ENCODE measurements around the gene PRKG1. TPM values are rescaled to one million over a fixed set of nuclear protein-coding genes. Genes with fewer than 3 reads are reported as not detected.

Gene PRKG1
- total RNA-seq, 1 experiment from 2014 or later = 0.09 TPM

DNA sequence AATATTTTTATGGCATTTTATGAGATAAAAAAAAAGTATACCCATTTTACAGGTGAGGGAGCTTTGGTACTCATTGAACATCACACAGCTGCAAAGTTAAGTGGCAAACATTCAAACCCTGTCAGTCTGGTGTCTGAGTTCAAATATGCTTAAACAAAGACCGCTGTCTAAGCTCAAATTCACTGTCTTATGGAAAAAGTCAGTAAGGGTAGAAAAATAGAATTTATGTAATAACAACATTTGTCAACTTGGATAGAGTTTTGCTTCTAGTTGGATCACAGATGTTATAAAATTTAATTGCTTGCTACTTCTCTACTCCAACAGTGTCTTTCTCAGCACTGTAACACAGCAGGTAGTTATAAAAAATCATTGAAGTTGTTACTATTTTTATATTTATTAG lies 786.8 kb downstream of the PRKG1 start:
- Mint-ChIP-seq H3K27me3 (ENCODE audit: insufficient read depth, unreplicated experiment) (no peaks in the 10 kb centered on the region), H3K27ac (ENCODE audit: unreplicated experiment) (no peak overlapping the region)
- H3K27me3 ChIP-seq (replicated peaks; ENCODE audit: control insufficient read depth, insufficient read depth, low read length) = no peaks in the 10 kb centered on the region

DNA sequence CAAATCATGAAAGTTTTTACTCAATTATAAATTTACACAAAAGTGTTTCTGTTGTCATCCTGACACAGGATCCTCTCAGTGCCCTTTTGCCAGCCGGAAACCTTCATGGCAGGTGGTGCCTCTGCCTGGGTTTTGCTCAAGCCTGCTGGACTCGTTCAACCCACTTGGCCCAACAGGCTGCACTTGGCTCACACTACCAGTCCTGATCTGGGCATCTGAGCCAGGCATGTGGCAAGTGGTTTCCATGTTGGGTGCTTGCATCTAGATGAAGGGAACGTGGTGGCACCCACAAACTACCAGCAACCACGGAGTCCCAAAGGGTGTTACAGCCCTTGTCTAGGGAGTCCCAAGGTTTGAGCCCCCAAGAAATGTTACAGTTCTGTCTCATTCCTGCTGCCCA lies 787.4 kb downstream of the PRKG1 start:
- Histone ChIP-seq H3K4me3 (ENCODE audit: low read depth, low read length) (no peak overlapping the region), H3K4me1 (peaks cover 6% of the 10 kb centered on the region), H3K27me3 (replicated peaks; ENCODE audit: control insufficient read depth, insufficient read depth, low read length) (no peaks in the 10 kb centered on the region), H3K36me3 (ENCODE audit: control insufficient read depth, insufficient read depth, low read length) (no peaks in the 10 kb centered on the region), H3K9me3 (no peaks in the 10 kb centered on the region)
- Mint-ChIP-seq H3K27ac (ENCODE audit: unreplicated experiment) (no peak overlapping the region), H3K9me3 (ENCODE audit: unreplicated experiment) (no peaks in the 10 kb centered on the region), H3K27me3 (ENCODE audit: insufficient read depth, unreplicated experiment) (no peaks in the 10 kb centered on the region), H3K4me1 (ENCODE audit: low read depth, unreplicated experiment) (peaks cover 9% of the 10 kb centered on the region), H3K4me3 (ENCODE audit: unreplicated experiment) (no peak overlapping the region), H3K36me3 (ENCODE audit: insufficient read depth, unreplicated experiment) (no peaks in the 10 kb centered on the region)
- ChIA-PET POLR2A (no interaction called here), CTCF (no interaction called here)
- no peak for TF ChIP-seq CTCF (IDR thresholded peaks at IDR 0.05; ENCODE audit: insufficient read depth in 1 of 2, low read depth in 1 of 2, low read length in 1 of 2, severe bottlenecking in 1 of 2, unreplicated experiment in 1 of 2)
- intact Hi-C loops (cut with micrococcal nuclease; ENCODE audit: unreplicated experiment) = no loop called here
- no peak for DNase-seq
- BruUV-seq (replicated peaks) = no TSS peak

More for the DNA sequence above, 786.8 kb downstream of the PRKG1 start:
- Mint-ChIP-seq H3K4me1 (ENCODE audit: low read depth, unreplicated experiment) (peaks cover 9% of the 10 kb centered on the region), H3K36me3 (ENCODE audit: insufficient read depth, unreplicated experiment) (no peaks in the 10 kb centered on the region), H3K9me3 (ENCODE audit: unreplicated experiment) (peaks cover 4% of the 10 kb centered on the region), H3K4me3 (ENCODE audit: unreplicated experiment) (no peak overlapping the region)
- H3K4me3 ChIP-seq (ENCODE audit: low read depth, low read length) = no peak overlapping the region
- no peaks in the 10 kb centered on the region for H3K9me3 ChIP-seq
- DNase-seq = no peak
- H3K4me1 ChIP-seq = peaks cover 6% of the 10 kb centered on the region
- BruUV-seq (replicated peaks) = no TSS peak
- ChIA-PET POLR2A (no interaction called here), CTCF (no interaction called here)
- intact Hi-C loops (cut with micrococcal nuclease; ENCODE audit: unreplicated experiment) = no loop called here
- no peak for TF ChIP-seq CTCF (IDR thresholded peaks at IDR 0.05; ENCODE audit: insufficient read depth in 1 of 2, low read depth in 1 of 2, low read length in 1 of 2, severe bottlenecking in 1 of 2, unreplicated experiment in 1 of 2)
- H3K36me3 ChIP-seq (ENCODE audit: control insufficient read depth, insufficient read depth, low read length) = no peaks in the 10 kb centered on the region

DNA sequence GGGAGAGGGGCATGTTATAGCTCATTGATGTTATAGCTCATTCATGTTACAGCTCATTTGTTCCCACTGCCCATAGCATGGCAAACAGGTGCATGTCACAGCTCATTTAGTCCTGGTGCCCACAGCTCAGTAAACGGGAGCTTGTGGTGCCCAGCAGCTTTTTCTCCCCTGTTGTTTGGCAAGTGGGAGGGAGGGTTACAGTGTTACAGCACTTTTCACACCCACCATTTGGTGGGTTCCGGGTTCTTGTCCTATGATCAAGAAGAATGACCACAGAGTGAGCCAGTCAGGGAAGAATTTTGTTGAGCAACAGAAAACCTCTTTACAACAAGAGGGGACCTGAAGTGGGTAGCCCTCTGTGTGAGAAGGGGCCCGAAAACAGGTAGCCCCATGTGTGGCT lies 787.9 kb downstream of the PRKG1 start:
- no peaks in the 10 kb centered on the region for H3K27me3 ChIP-seq (replicated peaks; ENCODE audit: control insufficient read depth, insufficient read depth, low read length)
- no peak overlapping the region for H3K27ac Mint-ChIP-seq (ENCODE audit: unreplicated experiment)
- H3K27me3 Mint-ChIP-seq (ENCODE audit: insufficient read depth, unreplicated experiment) = peaks cover under 1% of the 10 kb centered on the region
- ChIA-PET CTCF (no interaction called here), POLR2A (no interaction called here)
- H3K36me3 Mint-ChIP-seq (ENCODE audit: insufficient read depth, unreplicated experiment) = no peaks in the 10 kb centered on the region
- H3K4me1 Mint-ChIP-seq (ENCODE audit: low read depth, unreplicated experiment) = peaks cover 9% of the 10 kb centered on the region
- intact Hi-C loops (cut with micrococcal nuclease; ENCODE audit: unreplicated experiment) = no loop called here
- peaks cover 6% of the 10 kb centered on the region for H3K4me1 ChIP-seq
- no TSS peak for BruUV-seq (replicated peaks)
- no peak overlapping the region for H3K4me3 ChIP-seq (ENCODE audit: low read depth, low read length)
- no peaks in the 10 kb centered on the region for H3K36me3 ChIP-seq (ENCODE audit: control insufficient read depth, insufficient read depth, low read length)
- H3K4me3 Mint-ChIP-seq (ENCODE audit: unreplicated experiment) = no peak overlapping the region
- DNase-seq = no peak
- TF ChIP-seq CTCF (IDR thresholded peaks at IDR 0.05; ENCODE audit: insufficient read depth in 1 of 2, low read depth in 1 of 2, low read length in 1 of 2, severe bottlenecking in 1 of 2, unreplicated experiment in 1 of 2) = no peak
- no peaks in the 10 kb centered on the region for H3K9me3 ChIP-seq
- no peaks in the 10 kb centered on the region for H3K9me3 Mint-ChIP-seq (ENCODE audit: unreplicated experiment)

All from Caco-2 (cell line).